Fibroblast of skin of scalp (primary cell): ENCODE measurements around the gene TRAPPC3L.

Experiments
- DNase-seq: peaks from one replicate; pipeline ENCODE4 v3.0.0-alpha.2; 2013

The TRAPPC3L gene

GRCh38 chr6:116557893-116558292 lies 12.4 kb upstream of the TRAPPC3L start:
- DNase-seq, result peak; percentile 96

GRCh38 chr6:116556814-116557415 lies 11.4 kb upstream of the TRAPPC3L start:
- DNase-seq, result no peak

GRCh38 chr6:116556065-116556464 lies 10.6 kb upstream of the TRAPPC3L start:
- DNase-seq, result peak; percentile 82

- DNase-seq, result no peak
Observed at GRCh38 chr6:116553451-116553850, 8.0 kb upstream of the TRAPPC3L start, which contains the start of gene CALHM4. Gene CALHM4 (plus strand): TSS chr6:116553751. CDS start chr6:116553794, 43 bp downstream.

GRCh38 chr6:116550796-116551195 lies 5.3 kb upstream of the TRAPPC3L start:
- no peak for DNase-seq

GRCh38 chr6:116547358-116547757 lies 1.9 kb upstream of the TRAPPC3L start:
- no peak for DNase-seq

GRCh38 chr6:116543149-116543548 lies 2.3 kb downstream of the TRAPPC3L start:
- no peak for DNase-seq

GRCh38 chr6:116542426-116542825 lies 3.1 kb downstream of the TRAPPC3L start:
- DNase-seq, result no peak

GRCh38 chr6:116536216-116536621 lies 9.3 kb downstream of the TRAPPC3L start:
- DNase-seq, result peak; percentile 71

- DNase-seq, result no peak
Observed at GRCh38 chr6:116535109-116535508, 10.4 kb downstream of the TRAPPC3L start.

- no peak for DNase-seq
Observed at GRCh38 chr6:116533233-116533957, 12.1 kb downstream of the TRAPPC3L start.

GRCh38 chr6:116531675-116532570 lies 13.6 kb downstream of the TRAPPC3L start:
- peak; percentile 69 for DNase-seq

GRCh38 chr6:116530436-116530835 lies 15.0 kb downstream of the TRAPPC3L start:
- DNase-seq, result no peak

- no peak for DNase-seq
Observed at GRCh38 chr6:116529466-116530290, 15.8 kb downstream of the TRAPPC3L start.

- DNase-seq, result no peak
Observed at GRCh38 chr6:116528780-116529179, 16.7 kb downstream of the TRAPPC3L start.

- no peak for DNase-seq
Observed at GRCh38 chr6:116528133-116528532, 17.4 kb downstream of the TRAPPC3L start.

GRCh38 chr6:116524236-116524635 lies 21.2 kb downstream of the TRAPPC3L start:
- DNase-seq, result no peak

GRCh38 chr6:116522896-116523295 lies 22.6 kb downstream of the TRAPPC3L start:
- DNase-seq, result no peak

- DNase-seq, result no peak
Observed at GRCh38 chr6:116518621-116519368, 26.7 kb downstream of the TRAPPC3L start.

- DNase-seq, result no peak
Observed at GRCh38 chr6:116515141-116515540, 30.3 kb downstream of the TRAPPC3L start.

GRCh38 chr6:116514111-116514510 lies 31.4 kb downstream of the TRAPPC3L start:
- DNase-seq, result no peak
